Activated naive CD4-positive, alpha-beta T cell treated with anti-CD3 and anti-CD28 coated beads, Interleukin-2, amount 50 U/mL, for 16 hours (primary cell): ENCODE data around the gene DPM3.
"Not testable (repeated sequence)": the region's sequence is repeated elsewhere in the genome, so short reads cannot be mapped to it uniquely, and the experiment has no call there.

Experiments used
- DNase-seq: peaks from one replicate; pipeline ENCODE4 v3.0.0-alpha.2; 2020

Gene DPM3

GRCh38 chr1:155123801-155124200 is 16.5 kb downstream of the DPM3 start:
- DNase-seq = no peak

DNA sequence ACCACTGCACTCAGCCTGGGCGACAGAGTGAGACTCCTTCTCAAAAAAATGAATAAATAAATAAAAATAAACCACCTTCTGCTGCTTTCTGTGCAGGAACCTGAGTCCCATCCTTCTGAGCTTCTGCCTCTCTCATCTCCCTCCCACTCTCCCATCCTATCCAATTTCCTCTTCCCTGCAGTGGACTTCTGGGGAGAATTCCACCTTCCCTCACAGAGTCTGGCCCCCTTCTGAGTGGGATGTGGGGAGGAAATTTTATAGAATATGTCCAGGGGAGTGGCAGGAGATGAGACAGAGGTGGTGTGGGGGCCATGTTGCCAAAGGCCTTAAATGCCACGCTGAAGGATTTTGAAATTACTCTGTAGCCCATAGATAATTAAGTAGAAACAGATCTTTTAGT is 18.0 kb downstream of the DPM3 start:
- no peak for DNase-seq

DNA sequence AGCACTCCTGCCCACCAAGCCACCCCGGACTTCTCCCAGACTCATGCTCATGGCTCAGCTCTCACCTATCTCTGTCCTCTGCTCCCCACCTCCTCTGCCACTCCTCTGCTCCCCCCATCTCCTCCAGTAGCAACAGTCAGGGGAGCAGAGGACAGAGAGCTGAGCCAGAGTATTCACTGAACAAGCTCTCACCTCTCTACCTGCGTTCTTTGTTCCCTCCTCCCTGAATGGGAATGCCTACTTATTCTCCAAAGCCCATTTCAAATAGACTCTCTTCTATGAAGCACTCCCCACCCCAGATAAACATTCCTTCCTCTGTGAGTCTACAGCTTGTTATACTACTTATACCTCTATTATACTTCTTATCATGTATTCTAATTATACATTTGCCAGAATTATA is 19.1 kb downstream of the DPM3 start:
- no peak for DNase-seq

DNA sequence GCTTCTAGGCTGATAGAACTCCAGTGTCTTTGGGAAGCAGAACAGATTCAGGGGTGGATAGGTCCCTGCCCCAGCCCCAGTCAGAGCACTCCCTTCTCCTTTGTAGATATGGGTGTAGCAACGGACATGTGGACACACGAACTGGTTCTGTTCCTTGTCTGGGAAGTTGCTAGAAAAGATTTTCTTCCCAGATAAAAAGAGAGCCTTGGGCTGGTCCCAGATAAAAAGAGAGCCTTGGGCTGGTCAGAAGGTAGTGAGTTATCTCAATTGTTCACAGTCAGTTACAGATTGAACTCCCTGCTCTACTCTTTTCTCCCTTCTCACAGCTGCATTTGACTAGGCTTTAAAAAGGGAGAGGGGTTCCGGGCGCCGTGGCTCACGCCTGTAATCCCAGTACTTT is 20.1 kb downstream of the DPM3 start:
- DNase-seq = no peak

GRCh38 chr1:155118090-155118489 is 22.2 kb downstream of the DPM3 start:
- DNase-seq = not testable (repeated sequence)

DNA sequence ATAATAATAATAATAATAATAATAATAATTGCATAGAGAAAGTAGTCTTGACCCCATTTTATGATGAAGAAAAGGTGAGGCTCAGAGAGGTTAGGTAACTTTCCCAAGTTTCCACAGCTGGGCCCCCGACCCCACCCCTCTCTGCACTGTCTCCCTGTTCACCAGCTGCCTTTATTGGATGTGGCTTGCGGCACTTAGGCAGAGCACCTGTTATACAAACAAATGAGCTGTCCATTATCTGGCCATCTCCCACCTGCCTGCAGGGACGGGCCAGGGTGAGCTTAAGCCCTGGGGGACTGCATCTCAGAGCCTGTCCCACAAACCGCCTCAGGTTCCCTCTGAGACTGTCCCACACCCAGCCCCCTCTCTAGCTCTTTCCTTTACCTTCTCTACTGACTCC is 22.7 kb downstream of the DPM3 start:
- DNase-seq = no peak

DNA sequence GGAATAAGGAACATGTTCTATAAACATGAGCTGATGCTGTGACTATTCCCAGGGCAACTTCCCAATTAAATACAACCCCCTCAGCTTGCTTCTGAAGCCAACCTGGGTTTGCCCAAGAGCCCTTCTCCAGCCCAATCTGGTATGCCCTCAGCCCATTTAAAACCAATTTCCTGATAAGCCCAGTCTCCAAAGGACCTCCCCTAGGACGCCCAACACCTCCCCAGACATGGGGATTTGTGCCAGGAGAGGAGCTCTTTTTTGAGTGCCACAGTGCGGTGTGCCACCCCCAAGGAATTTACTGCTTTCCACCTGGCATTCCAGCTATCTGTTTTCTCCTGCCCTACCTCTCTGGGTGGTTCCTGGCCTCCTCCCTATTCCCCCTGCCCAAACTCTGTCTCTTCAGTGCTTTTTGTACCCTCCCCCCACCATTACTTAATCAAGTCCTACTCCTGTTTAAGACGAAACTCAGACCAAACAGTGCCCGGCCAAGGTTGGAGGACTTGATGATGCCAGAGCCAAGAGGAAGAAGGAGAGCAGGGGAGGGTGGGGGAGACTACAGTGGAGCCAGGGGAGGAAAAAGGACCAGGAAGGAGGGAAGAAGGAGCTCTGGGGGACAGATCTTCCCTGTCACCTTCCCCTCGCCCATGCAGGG is 24.1 kb downstream of the DPM3 start:
- no peak for DNase-seq

- DNase-seq = no peak
Observed at GRCh38 chr1:155113450-155113980, 26.8 kb downstream of the DPM3 start.

GRCh38 chr1:155110826-155111225 is 29.5 kb downstream of the DPM3 start:
- DNase-seq = no peak

DNA sequence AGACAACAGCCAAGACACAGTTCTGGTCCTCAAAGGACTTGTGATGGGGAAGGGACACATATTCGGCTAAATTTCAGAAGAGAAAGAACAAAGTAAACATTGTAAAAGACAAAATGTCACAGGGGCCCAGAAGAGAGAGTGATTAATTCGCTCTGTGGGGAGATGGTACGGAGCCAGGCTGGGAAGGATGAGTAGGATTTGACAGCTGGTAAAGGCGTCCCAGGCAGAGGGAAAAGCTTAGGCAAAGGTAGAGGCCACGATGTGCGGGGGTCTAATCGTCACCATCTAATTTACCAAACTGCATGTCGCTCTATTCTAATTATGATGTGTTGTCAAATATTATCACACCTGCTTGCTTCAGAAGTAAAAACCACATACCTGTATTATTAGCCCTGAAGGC is 29.9 kb downstream of the DPM3 start:
- DNase-seq = no peak

DNA sequence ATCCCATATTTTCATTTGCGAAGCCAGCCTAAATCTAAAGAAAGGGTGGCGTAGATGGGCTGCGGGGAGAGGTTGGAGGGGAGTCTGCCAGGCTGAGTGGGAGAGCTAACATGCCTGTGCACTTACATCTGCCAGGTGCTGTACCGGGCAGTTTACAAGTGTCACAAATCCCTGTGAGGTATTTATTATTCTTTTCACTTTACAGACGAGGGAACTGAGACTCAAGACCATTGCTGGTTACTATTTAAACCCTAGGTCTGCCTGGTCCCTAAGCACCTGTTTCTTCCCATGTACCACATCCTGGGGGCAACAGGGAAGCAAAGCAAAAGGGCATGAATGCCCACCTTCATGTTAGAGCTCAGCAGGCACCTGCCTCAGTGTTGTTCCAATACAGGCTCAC is 32.0 kb downstream of the DPM3 start:
- DNase-seq = no peak

- DNase-seq = no peak
Observed at GRCh38 chr1:155107309-155108264, 32.7 kb downstream of the DPM3 start.

DNA sequence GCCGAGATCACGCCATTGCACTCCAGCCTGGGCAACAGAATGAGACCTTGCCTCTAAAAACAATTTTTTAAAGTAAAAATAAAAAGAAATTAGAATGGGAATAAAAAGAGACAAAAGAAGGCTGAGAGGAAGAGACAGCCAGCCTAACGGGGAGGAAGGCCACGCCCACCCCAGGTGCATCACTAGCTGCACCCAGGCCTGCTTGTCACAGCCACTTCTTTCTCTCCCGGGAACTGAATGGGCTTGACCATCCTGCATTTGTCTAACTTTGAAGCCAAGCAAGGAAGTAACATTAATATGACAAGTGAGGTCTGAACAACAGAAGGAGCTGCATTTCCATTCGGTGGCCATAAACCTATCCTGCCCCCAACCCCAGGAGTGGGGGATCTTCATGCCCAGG is 33.5 kb downstream of the DPM3 start:
- no peak for DNase-seq

- no peak for DNase-seq
Observed at GRCh38 chr1:155105604-155106011, 34.7 kb downstream of the DPM3 start.

GRCh38 chr1:155104605-155105534 is 35.5 kb downstream of the DPM3 start:
- DNase-seq = no peak

GRCh38 chr1:155103325-155103724 is 37.0 kb downstream of the DPM3 start:
- DNase-seq = no peak

- DNase-seq = no peak
Observed at GRCh38 chr1:155099331-155099730, 41.0 kb downstream of the DPM3 start.

DNA sequence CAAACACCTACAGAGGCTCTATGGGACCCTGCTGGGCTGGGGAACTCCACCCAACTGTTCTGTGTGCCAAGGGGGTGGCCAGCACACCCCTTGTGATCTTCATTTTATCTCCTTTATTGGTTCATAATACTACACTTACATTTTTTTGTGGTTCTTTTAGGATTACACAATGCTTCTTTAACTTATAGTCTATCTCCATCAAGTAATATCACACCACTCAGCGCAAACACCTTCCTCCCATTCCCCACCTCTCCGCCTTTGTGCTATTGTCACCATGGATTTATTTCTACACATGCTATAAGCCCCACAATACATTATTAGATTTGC is 45.7 kb downstream of the DPM3 start:
- DNase-seq = no peak

GRCh38 chr1:155093911-155094621 is 46.3 kb downstream of the DPM3 start:
- no peak for DNase-seq

GRCh38 chr1:155092641-155093040 is 47.7 kb downstream of the DPM3 start:
- DNase-seq = no peak

GRCh38 chr1:155092131-155092530 is 48.2 kb downstream of the DPM3 start:
- DNase-seq = no peak
